Lung (tissue), 12 donors: ENCODE data around the gene EFCAB11. TPM values are rescaled to one million over a fixed set of nuclear protein-coding genes. Genes with fewer than 3 reads are reported as not detected.

Experiments used
- ATAC-seq: fragments of 200-7000 bp; cut with Tn5 transposase; one replicate; pipeline ENCODE4 v1.9.1; 2020; ENCODE audit warnings: moderate number of reproducible peaks; ENCODE audit not compliant: insufficient read depth, low FRiP score
- DNase-seq, 3 donors: peaks; one replicate each; pipeline ENCODE4 v3.0.0-alpha.2; 2013 to 2017
- H3K27ac ChIP-seq, 2 donors: one replicate each; pipeline ENCODE4 v1.5.1; 2013; ENCODE audit warnings: mild to moderate bottlenecking in 2 of 2, moderate library complexity in 2 of 2, control low read depth in 1 of 2, inconsistent platforms in 1 of 2, low read depth in 1 of 2, low read length in 1 of 2
- H3K27me3 ChIP-seq, 3 donors: one replicate each; pipeline ENCODE4 v1.5.1; 2013; ENCODE audit warnings: low read length in 2 of 3; ENCODE audit not compliant: control insufficient read depth in 3 of 3, insufficient read depth in 3 of 3
- H3K36me3 ChIP-seq, 4 donors: one replicate each; pipeline ENCODE4 v1.5.1; 2013; ENCODE audit warnings: low read length in 4 of 4, mild to moderate bottlenecking in 1 of 4, moderate library complexity in 1 of 4; ENCODE audit not compliant: control insufficient read depth in 4 of 4, insufficient read depth in 4 of 4
- H3K4me1 ChIP-seq, 5 donors: one replicate each; pipeline ENCODE4 v1.5.1; 2013; ENCODE audit warnings: low read length in 5 of 5, mild to moderate bottlenecking in 2 of 5, moderate library complexity in 1 of 5; ENCODE audit not compliant: control insufficient read depth in 5 of 5, insufficient read depth in 5 of 5
- H3K4me3 ChIP-seq: one replicate; pipeline ENCODE4 v1.5.1; 2013; ENCODE audit warnings: mild to moderate bottlenecking, control low read depth, moderate library complexity
- H3K9ac ChIP-seq, 2 donors: one replicate each; pipeline ENCODE4 v1.5.1; 2013; ENCODE audit warnings: low read length in 2 of 2, control low read depth in 1 of 2; ENCODE audit not compliant: insufficient read depth in 1 of 2
- H3K9me3 ChIP-seq, 4 donors: one replicate each; pipeline ENCODE4 v1.5.1; 2013; ENCODE audit warnings: low read length in 3 of 4, mild to moderate bottlenecking in 1 of 4, moderate library complexity in 1 of 4; ENCODE audit not compliant: control insufficient read depth in 4 of 4, insufficient read depth in 3 of 4
- CTCF ChIP-seq: IDR thresholded peaks from 2 replicates; pipeline ENCODE4 v1.5.1; 2012; ENCODE audit warnings: mild to moderate bottlenecking; ENCODE audit errors: control extremely low read depth, extremely low read depth
- WGBS, 2 donors: extraction: QIAGEN DNeasy Blood & Tissue Kit; methylation state at CpG; one replicate each; pipeline ENCODE4 v1.1.7; 2013; 5-methylcytosine and 5-hydroxymethylcytosine counted together
- polyA plus RNA-seq, 2 donors: library from polyadenylated mRNA; stranded (reverse); fragments of 200-250 nt; gene quantifications; one replicate each; pipeline ENCODE4 v1.2.1, GENCODE V29; 2013
- total RNA-seq, 2 donors: library from RNA; depleted of rRNA in 1 of 2; stranded (reverse); fragments of >200 nt in 1 of 2; gene quantifications; one replicate each; pipeline ENCODE4 v1.2.1, GENCODE V29; 2014 to 2021
- donor health status: control.
- donor health status: control.
- donor health status: Bipolar disorder and iron deficiency.
- donor health status: healthy.
- donor health status: DM: yes; HTN: yes; CAD: no.

Gene EFCAB11
- total and polyA plus RNA-seq, 4 donors, result 2.9 to 13.0 (median 6.1) TPM

- no peak overlapping the region for H3K27ac ChIP-seq
- no peak for ATAC-seq
- no peak overlapping the region for H3K4me3 ChIP-seq
- no peaks in the 10 kb centered on the region for H3K9me3 ChIP-seq
- no peaks in the 10 kb centered on the region for H3K27me3 ChIP-seq
- 71 to 85% methylated on average over 6 of the region's 6 CpGs for WGBS, 2 donors
- TF ChIP-seq CTCF, result no peak
- no peak for DNase-seq
- peaks cover 0 to 3% (median under 1%) of the 10 kb centered on the region in 4 donors for H3K36me3 ChIP-seq
- H3K9ac ChIP-seq, result no peak overlapping the region
- H3K4me1 ChIP-seq, result no peaks in the 10 kb centered on the region
Observed at GRCh38 chr14:89933002-89933401, 21.5 kb downstream of the EFCAB11 start.

GRCh38 chr14:89927186-89927865 lies 27.2 kb downstream of the EFCAB11 start:
- 75 to 79% methylated on average over 13 of the region's 13 CpGs for WGBS, 2 donors
- H3K27ac ChIP-seq, result no peak overlapping the region

GRCh38 chr14:89926694-89927093 lies 27.8 kb downstream of the EFCAB11 start:
- Histone ChIP-seq H3K27me3 (no peaks in the 10 kb centered on the region), H3K9me3 (no peaks in the 10 kb centered on the region), H3K36me3 (peaks cover 0 to 6% (median 3%) of the 10 kb centered on the region in 4 donors), H3K27ac (no peak overlapping the region), H3K9ac (no peak overlapping the region), H3K4me1 (no peaks in the 10 kb centered on the region), H3K4me3 (no peak overlapping the region)
- ATAC-seq (no peak), DNase-seq (no peak)
- WGBS, 2 donors, result 11 to 35% methylated on average over 1 of the region's 1 CpG
- no peak for TF ChIP-seq CTCF

More at GRCh38 chr14:89927186-89927865, 27.2 kb downstream of the EFCAB11 start:
- Histone ChIP-seq H3K27me3 (no peaks in the 10 kb centered on the region), H3K4me3 (no peak overlapping the region), H3K36me3 (peaks cover 0 to 6% (median 3%) of the 10 kb centered on the region in 4 donors), H3K9me3 (no peaks in the 10 kb centered on the region), H3K4me1 (no peaks in the 10 kb centered on the region), H3K9ac (no peak overlapping the region)
- TF ChIP-seq CTCF, result no peak
- ATAC-seq, result no peak
- no peak for DNase-seq
